ENCODE measurements around the gene PPFIBP1.

Gene PPFIBP1

GRCh38 chr12:27531896-27532295 lies 7.9 kb downstream of the PPFIBP1 start:
- TF ChIP-seq ZFX (IDR thresholded peaks at IDR 0.05; ENCODE audit: borderline replicate concordance): no peak
- no peak overlapping the region for H3K27ac ChIP-seq

- TF ChIP-seq CTCF (IDR thresholded peaks at IDR 0.05): no peak
- TF ChIP-seq ZFX (IDR thresholded peaks at IDR 0.05; ENCODE audit: borderline replicate concordance): no peak
- no peak overlapping the region for H3K27ac ChIP-seq
Observed at GRCh38 chr12:27534060-27534764, 10.2 kb downstream of the PPFIBP1 start.

GRCh38 chr12:27534765-27535161 lies 10.8 kb downstream of the PPFIBP1 start:
- no peak for TF ChIP-seq ZFX (IDR thresholded peaks at IDR 0.05; ENCODE audit: borderline replicate concordance)
- TF ChIP-seq CTCF (IDR thresholded peaks at IDR 0.05): no peak
- H3K27ac ChIP-seq: no peak overlapping the region

- TF ChIP-seq CTCF (IDR thresholded peaks at IDR 0.05) (no peak), ZFX (IDR thresholded peaks at IDR 0.05; ENCODE audit: borderline replicate concordance) (no peak)
- no peak overlapping the region for H3K27ac ChIP-seq
Observed at GRCh38 chr12:27535318-27535717, 11.3 kb downstream of the PPFIBP1 start.

GRCh38 chr12:27537855-27538675 lies 14.1 kb downstream of the PPFIBP1 start:
- TF ChIP-seq ZFX (IDR thresholded peaks at IDR 0.05; ENCODE audit: borderline replicate concordance): no peak
- TF ChIP-seq CTCF (IDR thresholded peaks at IDR 0.05): no peak
- no peak overlapping the region; the same call in 1 of the 2 replicates for H3K27ac ChIP-seq

- peak overlapping the region; percentile 33 for H3K27ac ChIP-seq
- TF ChIP-seq ZFX (IDR thresholded peaks at IDR 0.05; ENCODE audit: borderline replicate concordance) (no peak), CTCF (IDR thresholded peaks at IDR 0.05) (no peak)
Observed at GRCh38 chr12:27539191-27539631, 15.2 kb downstream of the PPFIBP1 start.

- H3K27ac ChIP-seq: no peak overlapping the region
- no peak for TF ChIP-seq ZFX (IDR thresholded peaks at IDR 0.05; ENCODE audit: borderline replicate concordance)
- TF ChIP-seq CTCF (IDR thresholded peaks at IDR 0.05): no peak
Observed at GRCh38 chr12:27541031-27541719, 17.2 kb downstream of the PPFIBP1 start.

Data from 22Rv1 (cell line).